Measurements from ENCODE around the gene SCLY.

DNA sequence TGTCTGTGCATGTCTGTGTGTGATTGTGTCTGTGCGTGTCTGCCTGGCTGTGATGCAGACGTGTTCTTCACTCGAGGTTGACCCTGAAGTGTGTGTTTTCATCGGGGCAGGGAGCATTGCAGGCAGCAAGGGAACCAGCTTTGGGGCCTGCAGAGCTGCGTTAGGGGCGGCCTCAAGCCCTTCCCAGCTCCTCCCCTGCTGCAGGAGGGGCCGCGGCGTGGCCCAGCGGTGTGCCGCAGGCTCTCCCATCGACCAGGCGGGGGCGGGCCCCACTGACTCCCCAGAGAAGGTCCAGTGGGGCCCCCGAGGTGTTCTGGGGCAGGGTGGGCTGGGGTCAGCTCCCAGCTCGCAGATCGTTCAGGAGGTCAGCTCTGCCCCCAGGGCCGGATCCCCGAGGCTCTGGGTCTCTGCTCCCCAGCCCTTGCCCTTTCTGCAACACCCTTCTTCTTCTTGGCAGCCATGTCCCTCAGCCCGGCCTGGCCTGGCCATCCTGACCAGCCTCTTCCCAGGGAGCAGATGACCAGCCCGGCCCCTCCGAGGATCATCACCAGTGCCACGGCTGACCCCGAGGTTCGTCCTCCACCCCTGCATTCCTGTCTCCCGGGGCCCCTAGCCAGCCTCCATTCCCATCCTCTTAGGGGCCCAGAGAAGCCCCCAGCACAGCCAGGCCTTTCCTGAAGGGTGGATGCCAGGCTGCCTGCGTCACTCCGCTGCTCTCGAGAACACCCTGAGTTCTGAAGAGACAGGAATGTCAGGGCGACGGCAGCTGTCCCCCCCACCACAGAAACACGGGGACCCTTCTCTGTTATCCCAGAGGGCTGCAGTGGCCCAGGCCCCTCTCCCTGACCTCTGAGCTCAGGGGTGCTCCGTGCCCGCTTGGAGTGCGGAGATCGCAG is 66.6 kb downstream of the SCLY start:
- TF ChIP-seq EZH2 (IDR thresholded peaks at IDR 0.05; ENCODE audit: borderline replicate concordance, insufficient read depth, low read depth, low read length, poor library complexity, severe bottlenecking), result no peak
- TF ChIP-seq, protein P1, sequence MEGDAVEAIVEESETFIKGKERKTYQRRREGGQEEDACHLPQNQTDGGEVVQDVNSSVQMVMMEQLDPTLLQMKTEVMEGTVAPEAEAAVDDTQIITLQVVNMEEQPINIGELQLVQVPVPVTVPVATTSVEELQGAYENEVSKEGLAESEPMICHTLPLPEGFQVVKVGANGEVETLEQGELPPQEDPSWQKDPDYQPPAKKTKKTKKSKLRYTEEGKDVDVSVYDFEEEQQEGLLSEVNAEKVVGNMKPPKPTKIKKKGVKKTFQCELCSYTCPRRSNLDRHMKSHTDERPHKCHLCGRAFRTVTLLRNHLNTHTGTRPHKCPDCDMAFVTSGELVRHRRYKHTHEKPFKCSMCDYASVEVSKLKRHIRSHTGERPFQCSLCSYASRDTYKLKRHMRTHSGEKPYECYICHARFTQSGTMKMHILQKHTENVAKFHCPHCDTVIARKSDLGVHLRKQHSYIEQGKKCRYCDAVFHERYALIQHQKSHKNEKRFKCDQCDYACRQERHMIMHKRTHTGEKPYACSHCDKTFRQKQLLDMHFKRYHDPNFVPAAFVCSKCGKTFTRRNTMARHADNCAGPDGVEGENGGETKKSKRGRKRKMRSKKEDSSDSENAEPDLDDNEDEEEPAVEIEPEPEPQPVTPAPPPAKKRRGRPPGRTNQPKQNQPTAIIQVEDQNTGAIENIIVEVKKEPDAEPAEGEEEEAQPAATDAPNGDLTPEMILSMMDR (IDR thresholded peaks at IDR 0.05), result no peak
